ENCODE measurements around the gene PAWR. TPM values are rescaled to one million over a fixed set of nuclear protein-coding genes. Genes with fewer than 3 reads are reported as not detected.

The PAWR gene
- polyA plus RNA-seq, 3 donors, result 6.7 to 14.7 (median 7.9) TPM

GRCh38 chr12:79537675-79538074 is 153.1 kb downstream of the PAWR start:
- no peak overlapping the region for H3K27ac ChIP-seq (ENCODE audit: low read depth, low read length)
- 92 to 99% (median 98%) methylated on average over 3 of the region's 3 CpGs for WGBS, 3 donors

DNA sequence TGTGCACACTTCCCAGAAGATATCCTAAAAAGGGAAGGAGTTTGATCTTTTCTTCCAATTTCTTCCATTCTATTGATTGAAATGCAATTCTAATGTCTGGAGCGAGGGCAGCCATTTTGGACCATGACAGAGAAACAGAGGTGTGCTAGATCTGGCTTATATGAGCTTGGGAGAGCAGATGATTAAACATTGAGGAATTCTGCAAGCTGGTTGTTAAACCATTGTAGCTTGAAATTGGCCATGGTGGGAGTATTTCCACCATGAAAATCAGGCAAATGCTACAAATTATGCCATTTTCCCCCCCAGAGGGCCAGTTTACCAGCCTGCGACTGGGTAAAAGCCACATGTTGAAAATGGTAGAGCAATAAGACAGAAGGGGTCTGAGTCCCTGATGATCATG is 155.0 kb downstream of the PAWR start:
- H3K27ac ChIP-seq (ENCODE audit: low read depth, low read length), result no peak overlapping the region
- 93 to 98% (median 95%) methylated on average over 2 of the region's 2 CpGs for WGBS, 3 donors

Other genes starting within 250 kb of the PAWR start
- gene PPP1R12A, start 244.1 kb upstream of the PAWR start, polyA plus RNA-seq, result 10 to 100 TPM in 2 of 3 donors, 1 to 10 TPM in 1; 6.2 to 18.2 (median 15.4) TPM